Measurements from ENCODE around the gene SSX2IP. TPM values are rescaled to one million over a fixed set of nuclear protein-coding genes. Genes with fewer than 3 reads are reported as not detected.

SSX2IP gene
- 3.7 and 4.2 TPM in 2 replicates for total RNA-seq

GRCh38 chr1:84690397-84691121 is at the start of gene SSX2IP:
SSX2IP (minus strand) TSS chr1:84690461; CDS start chr1:84671219, 19,242 bp downstream.

Other genes with a start within 250 kb of the SSX2IP start
- 17.9 and 37.5 TPM in 2 replicates for gene RPF1, start 211.2 kb downstream of the SSX2IP start, total RNA-seq
- gene SPATA1, start 184.1 kb downstream of the SSX2IP start, total RNA-seq: 1.6 and 2.1 TPM in 2 replicates
- 141 and 144 TPM in 2 replicates for gene GNG5, start 183.9 kb downstream of the SSX2IP start, total RNA-seq
- gene CTBS, start 116.0 kb downstream of the SSX2IP start, total RNA-seq: 5.5 and 7.2 TPM in 2 replicates
- 0.16 and 0.25 TPM in 2 replicates for gene LPAR3, start 202.7 kb upstream of the SSX2IP start, total RNA-seq

Data from mesangial cell (primary cell).